ENCODE data around the gene AFF3.

GRCh38 chr2:99821572-99821971 is 320.8 kb downstream of the AFF3 start:
- TF ChIP-seq CTCF (IDR thresholded peaks at IDR 0.05) (no peak), POLR2A (IDR thresholded peaks at IDR 0.05) (no peak)
